ENCODE data around the gene SET.

- TF ChIP-seq CTCF (conservative IDR thresholded peaks at IDR 0.05; ENCODE audit: low read length) (no peak), EZH2phosphoT487 (IDR thresholded peaks at IDR 0.05; ENCODE audit: borderline replicate concordance, low read depth, low read length) (no peak)
Measured at GRCh38 chr9:128703616-128704355, 14.8 kb downstream of the SET start.

Data from OCI-LY7 (cell line).